Vagina (tissue), 2 donors: Measurements from ENCODE around the gene FAM180B.

ENCODE experiments used
- POLR2A ChIP-seq, 2 donors: fragments of 450-650 bp; IDR thresholded peaks; one replicate each; pipeline ENCODE4 v1.6.1; 2017; ENCODE audit warnings: antibody characterized with exemption in 2 of 2, mild to moderate bottlenecking in 2 of 2, moderate library complexity in 2 of 2
- POLR2AphosphoS5 ChIP-seq, 2 donors: sonication (generic); formaldehyde crosslinking; IDR thresholded peaks; one replicate each; pipeline ENCODE4 v1.9.0; 2017; ENCODE audit warnings: antibody characterized with exemption in 2 of 2, mild to moderate bottlenecking in 2 of 2, low read depth in 1 of 2; ENCODE audit not compliant: insufficient read depth in 1 of 2
- TF ChIP-seq, protein P1 (sequence below), 3 experiments: fragments of 450-650 bp in 2 of 3; fragments of 200-600 bp in 1 of 3; sonication (generic) in 1 of 3; IDR thresholded peaks; one replicate each; pipeline ENCODE4 v1.5.1; 2017 to 2019; ENCODE audit warnings: antibody characterized with exemption in 3 of 3, mild to moderate bottlenecking in 2 of 3, moderate library complexity in 2 of 3

DNA sequence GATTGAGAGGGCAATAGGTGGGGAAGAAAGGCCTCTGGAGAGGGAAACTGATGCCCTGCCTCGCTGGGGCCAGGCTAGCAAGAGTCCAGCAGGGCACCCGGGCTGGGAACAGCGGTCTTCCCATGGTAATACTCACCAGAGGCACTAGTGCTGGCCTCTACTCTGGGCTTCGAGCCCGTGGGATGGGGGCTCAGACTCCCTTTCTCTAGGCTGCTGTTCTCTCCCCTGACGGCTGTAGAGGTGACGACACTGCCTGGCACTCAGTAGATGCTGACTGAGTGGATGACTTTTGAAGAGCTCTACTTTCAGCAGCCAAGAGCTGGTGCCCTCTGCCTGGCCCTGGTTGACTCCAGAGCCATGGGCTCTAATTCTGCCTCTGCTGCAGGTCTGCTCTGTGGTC is 8.6 kb downstream of the FAM180B start:
- TF ChIP-seq, protein P1, sequence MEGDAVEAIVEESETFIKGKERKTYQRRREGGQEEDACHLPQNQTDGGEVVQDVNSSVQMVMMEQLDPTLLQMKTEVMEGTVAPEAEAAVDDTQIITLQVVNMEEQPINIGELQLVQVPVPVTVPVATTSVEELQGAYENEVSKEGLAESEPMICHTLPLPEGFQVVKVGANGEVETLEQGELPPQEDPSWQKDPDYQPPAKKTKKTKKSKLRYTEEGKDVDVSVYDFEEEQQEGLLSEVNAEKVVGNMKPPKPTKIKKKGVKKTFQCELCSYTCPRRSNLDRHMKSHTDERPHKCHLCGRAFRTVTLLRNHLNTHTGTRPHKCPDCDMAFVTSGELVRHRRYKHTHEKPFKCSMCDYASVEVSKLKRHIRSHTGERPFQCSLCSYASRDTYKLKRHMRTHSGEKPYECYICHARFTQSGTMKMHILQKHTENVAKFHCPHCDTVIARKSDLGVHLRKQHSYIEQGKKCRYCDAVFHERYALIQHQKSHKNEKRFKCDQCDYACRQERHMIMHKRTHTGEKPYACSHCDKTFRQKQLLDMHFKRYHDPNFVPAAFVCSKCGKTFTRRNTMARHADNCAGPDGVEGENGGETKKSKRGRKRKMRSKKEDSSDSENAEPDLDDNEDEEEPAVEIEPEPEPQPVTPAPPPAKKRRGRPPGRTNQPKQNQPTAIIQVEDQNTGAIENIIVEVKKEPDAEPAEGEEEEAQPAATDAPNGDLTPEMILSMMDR (IDR thresholded peaks at IDR 0.05) = no peak
- TF ChIP-seq POLR2A (IDR thresholded peaks at IDR 0.05) = no peak
- TF ChIP-seq POLR2AphosphoS5 (IDR thresholded peaks at IDR 0.05; ENCODE audit: insufficient read depth in 1 of 2, low read depth in 1 of 2) = no peak
